ENCODE measurements around the gene MARCHF3. TPM values are rescaled to one million over a fixed set of nuclear protein-coding genes. Genes with fewer than 3 reads are reported as not detected.

The MARCHF3 gene
- total RNA-seq, 1 experiment from 2014 or later, result 16.1 TPM

- no peak for TF ChIP-seq FOXP1 (CRISPR knock-in tag; IDR thresholded peaks at IDR 0.05; ENCODE audit: borderline replicate concordance)
- TF ChIP-seq TEAD4 (CRISPR knock-in tag; IDR thresholded peaks at IDR 0.05), result no peak
- TF ChIP-seq NR3C1 (CRISPR knock-in tag; conservative IDR thresholded peaks at IDR 0.05; ENCODE audit: low read depth), result no peak
- no peak for TF ChIP-seq NFYB (CRISPR knock-in tag; conservative IDR thresholded peaks at IDR 0.05; ENCODE audit: low read depth)
Measured at GRCh38 chr5:126875303-126875785, 155.0 kb downstream of the MARCHF3 start (continued).

GRCh38 chr5:126872561-126873354 lies 157.6 kb downstream of the MARCHF3 start:
- ATAC-seq (no peak), DNase-seq (ENCODE audit: low spot score) (no peak)
- Mint-ChIP-seq H3K4me1 (peaks cover 55% of the 10 kb centered on the region), H3K36me3 (peaks cover 3% of the 10 kb centered on the region; the same call in 1 of the 2 replicates), H3K27me3 (ENCODE audit: low read depth) (no peaks in the 10 kb centered on the region; the same call in 1 of the 2 replicates), H3K27ac (peak overlapping the region; percentile 32; the same call in 1 of the 2 replicates), H3K4me3 (no peak overlapping the region), H3K9me3 (no peaks in the 10 kb centered on the region)
- ChIA-PET POLR2A (no interaction called here), CTCF (no interaction called here)
- TF ChIP-seq PRRX2 (CRISPR knock-in tag; IDR thresholded peaks at IDR 0.05), result no peak
- no peak for TF ChIP-seq NFATC4 (CRISPR knock-in tag; IDR thresholded peaks at IDR 0.05)
- TF ChIP-seq JUN (CRISPR knock-in tag; IDR thresholded peaks at IDR 0.05), result no peak
- no peak for TF ChIP-seq SP1 (CRISPR knock-in tag; conservative IDR thresholded peaks at IDR 0.05)
- no peak for TF ChIP-seq IRF1 (CRISPR knock-in tag; IDR thresholded peaks at IDR 0.05)
- no peak for TF ChIP-seq GABPB1 (CRISPR knock-in tag; IDR thresholded peaks at IDR 0.05)
- no peak for TF ChIP-seq GTF2I (CRISPR knock-in tag; conservative IDR thresholded peaks at IDR 0.05)
- no peak for TF ChIP-seq NFYB (CRISPR knock-in tag; conservative IDR thresholded peaks at IDR 0.05; ENCODE audit: low read depth)
- no peak for TF ChIP-seq FOXP1 (CRISPR knock-in tag; IDR thresholded peaks at IDR 0.05; ENCODE audit: borderline replicate concordance)
- TF ChIP-seq ZNF232 (CRISPR knock-in tag; IDR thresholded peaks at IDR 0.05), result no peak
- TF ChIP-seq FOXK1 (CRISPR knock-in tag; IDR thresholded peaks at IDR 0.05), result no peak

GRCh38 chr5:126871441-126871840 lies 158.9 kb downstream of the MARCHF3 start:
- peaks cover 57% of the 10 kb centered on the region for H3K4me1 Mint-ChIP-seq
- POLR2A ChIA-PET, result interaction anchor here (0.7 kb wide), 1 partner anchor 115 kb away, joined by 4 read pairs; no protein-coding TSS in a partner anchor
- H3K27me3 Mint-ChIP-seq (ENCODE audit: low read depth), result no peaks in the 10 kb centered on the region; the same call in 1 of the 2 replicates
- H3K27ac Mint-ChIP-seq, result no peak overlapping the region
- CTCF ChIA-PET, result no interaction called here
- H3K36me3 Mint-ChIP-seq, result peaks cover 3% of the 10 kb centered on the region; the same call in 1 of the 2 replicates
- ATAC-seq (no peak), DNase-seq (ENCODE audit: low spot score) (no peak)
- no peak overlapping the region for H3K4me3 Mint-ChIP-seq
- H3K9me3 Mint-ChIP-seq, result no peaks in the 10 kb centered on the region
- TF ChIP-seq ZNF281 (CRISPR knock-in tag; IDR thresholded peaks at IDR 0.05) (no peak), CBFB (CRISPR knock-in tag; IDR thresholded peaks at IDR 0.05; ENCODE audit: low read depth) (no peak), ERG (CRISPR knock-in tag; IDR thresholded peaks at IDR 0.05) (no peak), ATF1 (CRISPR knock-in tag; IDR thresholded peaks at IDR 0.05) (no peak), HMGA2 (CRISPR knock-in tag; IDR thresholded peaks at IDR 0.05) (no peak), TP53 (CRISPR knock-in tag; IDR thresholded peaks at IDR 0.05) (no peak), ZNF532 (CRISPR knock-in tag; IDR thresholded peaks at IDR 0.05; ENCODE audit: borderline replicate concordance) (no peak), NR3C1 (CRISPR knock-in tag; conservative IDR thresholded peaks at IDR 0.05; ENCODE audit: low read depth) (no peak), RORB (CRISPR knock-in tag; IDR thresholded peaks at IDR 0.05) (no peak), ZNF232 (CRISPR knock-in tag; IDR thresholded peaks at IDR 0.05) (no peak)

Data from WTC11 (cell line).